ENCODE results near the gene SPO11.
"Not testable (repeated sequence)": the region's sequence is repeated elsewhere in the genome, so short reads cannot be mapped to it uniquely, and the experiment has no call there.

Gene SPO11

GRCh38 chr20:57332105-57333089, 2.8 kb downstream of the SPO11 start:
- TF ChIP-seq CTCF (IDR thresholded peaks at IDR 0.05; ENCODE audit: control insufficient read depth, extremely low read depth, insufficient read depth), result peak; percentile 63
- H3K4me3 ChIP-seq (ENCODE audit: low read depth, low read length), result no peak overlapping the region
- peak; percentile 40 for DNase-seq (ENCODE audit: low read depth)

GRCh38 chr20:57335392-57335791, 5.8 kb downstream of the SPO11 start:
- 0 out of 2 replicates have a peak, but pooled peaks have one; percentile 11 for TF ChIP-seq CTCF (IDR thresholded peaks at IDR 0.05; ENCODE audit: control insufficient read depth, extremely low read depth, insufficient read depth)
- no peak for DNase-seq (ENCODE audit: low read depth)
- no peak overlapping the region for H3K4me3 ChIP-seq (ENCODE audit: low read depth, low read length)

- no peak for TF ChIP-seq CTCF (IDR thresholded peaks at IDR 0.05; ENCODE audit: control insufficient read depth, extremely low read depth, insufficient read depth)
- no peak for DNase-seq (ENCODE audit: low read depth)
- H3K4me3 ChIP-seq (ENCODE audit: low read depth, low read length), result no peak overlapping the region
These were observed 12.1 kb downstream of the SPO11 start for GRCh38 chr20:57341663-57342062.

GRCh38 chr20:57342829-57343228, 13.2 kb downstream of the SPO11 start:
- no peak for DNase-seq (ENCODE audit: low read depth)
- no peak overlapping the region for H3K4me3 ChIP-seq (ENCODE audit: low read depth, low read length)
- no peak for TF ChIP-seq CTCF (IDR thresholded peaks at IDR 0.05; ENCODE audit: control insufficient read depth, extremely low read depth, insufficient read depth)

GRCh38 chr20:57346477-57346876, 16.9 kb downstream of the SPO11 start:
- no peak overlapping the region for H3K4me3 ChIP-seq (ENCODE audit: low read depth, low read length)
- peak; percentile 82 for TF ChIP-seq CTCF (IDR thresholded peaks at IDR 0.05; ENCODE audit: control insufficient read depth, extremely low read depth, insufficient read depth)
- peak; percentile 31 for DNase-seq (ENCODE audit: low read depth)

GRCh38 chr20:57347393-57347792, 17.8 kb downstream of the SPO11 start:
- DNase-seq (ENCODE audit: low read depth), result no peak
- TF ChIP-seq CTCF (IDR thresholded peaks at IDR 0.05; ENCODE audit: control insufficient read depth, extremely low read depth, insufficient read depth), result no peak

GRCh38 chr20:57348200-57348921, 18.8 kb downstream of the SPO11 start:
- not testable (repeated sequence) for DNase-seq (ENCODE audit: low read depth); H3K4me3 ChIP-seq (ENCODE audit: low read depth, low read length)

More at GRCh38 chr20:57347393-57347792, 17.8 kb downstream of the SPO11 start:
- no peak overlapping the region for H3K4me3 ChIP-seq (ENCODE audit: low read depth, low read length)

- H3K4me3 ChIP-seq (ENCODE audit: low read depth, low read length); DNase-seq (ENCODE audit: low read depth): not testable (repeated sequence)
These were observed 19.4 kb downstream of the SPO11 start for GRCh38 chr20:57348922-57349574.
